IMR-90 (cell line): ENCODE data around the gene PPP2R1A. TPM values are rescaled to one million over a fixed set of nuclear protein-coding genes. Genes with fewer than 3 reads are reported as not detected.

Experiments used
- ATAC-seq: fragments of 200-7000 bp; cut with Tn5 transposase; 2 replicates; pipeline ENCODE4 v1.9.1; 2020; ENCODE audit warnings: low read depth, mild to moderate bottlenecking, moderate library complexity
- BruUV-seq: library from RNA; stranded (reverse); fragments of 400-500 nt; replicated peaks from 2 replicates; lab custom pipeline; 2021; lab: Mats Ljungman, UMichigan
- CTCF ChIA-PET: fragments of 300-600 bp; formaldehyde crosslinking; extraction: SDS; loops from one replicate; lab custom pipeline; 2021; ENCODE audit warnings: antibody characterized with exemption; lab: Yijun Ruan, JAX
- POLR2A ChIA-PET: fragments of 300-600 bp; sonication (Branson Sonifier 250); formaldehyde crosslinking; loops from one replicate; lab custom pipeline; 2022; ENCODE audit warnings: antibody characterized with exemption; ENCODE audit not compliant: unreplicated experiment; lab: Charles Lee
- DNase-seq: peaks from one replicate; pipeline ENCODE4 v3.0.0; 2013
- H2AFZ ChIP-seq: replicated peaks from 2 replicates; pipeline ENCODE3; 2013; ENCODE audit warnings: low read length, mild to moderate bottlenecking; ENCODE audit not compliant: poor library complexity
- H2AK5ac ChIP-seq: 2 replicates; pipeline ENCODE4 v1.6.1; 2013; ENCODE audit warnings: low read depth, low read length, inconsistent platforms
- H2AK9ac ChIP-seq: replicated peaks from 2 replicates; pipeline ENCODE3; 2013; ENCODE audit warnings: mild to moderate bottlenecking, low read depth, low read length, moderate library complexity; ENCODE audit not compliant: poor library complexity
- H2BK120ac ChIP-seq: 2 replicates; pipeline ENCODE4 v1.6.1; 2013; ENCODE audit warnings: low read depth, low read length, inconsistent platforms
- H2BK15ac ChIP-seq: 3 replicates; pipeline ENCODE4 v1.6.1; 2013; ENCODE audit warnings: low read depth, low read length, inconsistent platforms
- H2BK20ac ChIP-seq: 2 replicates; pipeline ENCODE4 v1.6.1; 2013; ENCODE audit warnings: low read depth, mild to moderate bottlenecking, inconsistent platforms, low read length, moderate library complexity
- H2BK5ac ChIP-seq: 2 replicates; pipeline ENCODE4 v1.6.1; 2013; ENCODE audit warnings: mild to moderate bottlenecking, low read depth, low read length, inconsistent platforms; ENCODE audit not compliant: poor library complexity, severe bottlenecking
- H3K14ac ChIP-seq: replicated peaks from 2 replicates; pipeline ENCODE4 v1.6.1; 2013; ENCODE audit warnings: low read depth, low read length, inconsistent platforms
- H3K18ac ChIP-seq: 2 replicates; pipeline ENCODE4 v1.6.1; 2013; ENCODE audit warnings: low read depth, low read length, control low read depth
- H3K23ac ChIP-seq: 2 replicates; pipeline ENCODE4 v1.6.1; 2013; ENCODE audit warnings: low read depth, low read length, inconsistent platforms
- H3K27ac ChIP-seq: 2 replicates; pipeline ENCODE4 v1.5.1; 2013; ENCODE audit warnings: mild to moderate bottlenecking, control low read depth, low read length; ENCODE audit not compliant: insufficient read depth
- H3K27me3 ChIP-seq: 2 replicates; pipeline ENCODE4 v1.6.1; 2013; ENCODE audit warnings: low read length; ENCODE audit not compliant: control insufficient read depth, insufficient read depth
- H3K36me3 ChIP-seq: 2 replicates; pipeline ENCODE4 v1.6.1; 2013; ENCODE audit warnings: low read length, mixed read lengths; ENCODE audit not compliant: control insufficient read depth, insufficient read depth
- H3K4ac ChIP-seq: 2 replicates; pipeline ENCODE4 v1.6.1; 2013; ENCODE audit warnings: low read depth, low read length, inconsistent platforms
- H3K4me1 ChIP-seq: 2 replicates; pipeline ENCODE4 v1.6.1; 2013; ENCODE audit warnings: low read length, mixed read lengths; ENCODE audit not compliant: control insufficient read depth, insufficient read depth
- H3K4me2 ChIP-seq: 2 replicates; pipeline ENCODE4 v1.6.1; 2013; ENCODE audit warnings: low read depth, mild to moderate bottlenecking, control low read depth, low read length, moderate library complexity
- H3K4me3 ChIP-seq: 2 replicates; pipeline ENCODE4 v1.5.1; 2013; ENCODE audit warnings: low read depth, mild to moderate bottlenecking, control low read depth, low read length, moderate library complexity; ENCODE audit not compliant: insufficient read depth
- H3K56ac ChIP-seq: 2 replicates; pipeline ENCODE4 v1.6.1; 2013; ENCODE audit warnings: low read length, inconsistent platforms; ENCODE audit not compliant: insufficient read depth; ENCODE audit errors: extremely low read depth
- H3K79me1 ChIP-seq, 2 experiments: 2 replicates each; pipeline ENCODE4 v1.6.1; 2013; ENCODE audit warnings: low read length in 2 of 2, inconsistent platforms in 1 of 2, low read depth in 1 of 2
- H3K9ac ChIP-seq: 2 replicates; pipeline ENCODE4 v1.6.1; 2013; ENCODE audit warnings: low read depth, low read length, control low read depth
- H3K9me1 ChIP-seq: 2 replicates; pipeline ENCODE4 v1.6.1; 2013; ENCODE audit warnings: low read length, inconsistent platforms; ENCODE audit not compliant: insufficient read depth
- H3K9me3 ChIP-seq: 2 replicates; pipeline ENCODE4 v1.6.1; 2013; ENCODE audit warnings: low read length; ENCODE audit not compliant: control insufficient read depth, insufficient read depth
- H4K20me1 ChIP-seq: 2 replicates; pipeline ENCODE4 v1.6.1; 2013; ENCODE audit warnings: low read length, inconsistent platforms; ENCODE audit not compliant: insufficient read depth
- H4K5ac ChIP-seq: 2 replicates; pipeline ENCODE4 v1.6.1; 2013; ENCODE audit warnings: mild to moderate bottlenecking, low read depth, low read length, control low read depth
- H4K8ac ChIP-seq, 2 experiments: 2 replicates each; pipeline ENCODE4 v1.6.1; 2013; ENCODE audit warnings: low read depth in 2 of 2, low read length in 2 of 2, control low read depth in 1 of 2, inconsistent platforms in 1 of 2
- H4K91ac ChIP-seq: 2 replicates; pipeline ENCODE4 v1.6.1; 2013; ENCODE audit warnings: low read depth, low read length, inconsistent platforms; ENCODE audit not compliant: insufficient read depth
- BHLHE40 ChIP-seq: fragments of 150-350 bp; IDR thresholded peaks from 2 replicates; pipeline ENCODE4 v1.6.1; 2016; ENCODE audit warnings: mild to moderate bottlenecking, low read depth, low read length
- CEBPB ChIP-seq: IDR thresholded peaks from 2 replicates; pipeline ENCODE4 v1.6.1; 2012; ENCODE audit warnings: low read depth, low read length, improper control_type of control experiment
- CHD1 ChIP-seq: IDR thresholded peaks from 2 replicates; pipeline ENCODE4 v1.6.1; 2012; ENCODE audit warnings: low read depth, low read length, improper control_type of control experiment
- CTCF ChIP-seq: conservative IDR thresholded peaks from 2 replicates; pipeline ENCODE4 v1.5.1; 2012; ENCODE audit warnings: mild to moderate bottlenecking, low read depth, low read length, improper control_type of control experiment
- ELK1 ChIP-seq: fragments of 150-350 bp; IDR thresholded peaks from 2 replicates; pipeline ENCODE4 v1.6.1; 2016; ENCODE audit warnings: low read depth, mild to moderate bottlenecking, low read length, moderate library complexity, borderline replicate concordance
- MAZ ChIP-seq: IDR thresholded peaks from 2 replicates; pipeline ENCODE4 v1.6.1; 2012; ENCODE audit warnings: low read depth, mild to moderate bottlenecking, low read length, improper control_type of control experiment, moderate library complexity, borderline replicate concordance
- MXI1 ChIP-seq: IDR thresholded peaks from 2 replicates; pipeline ENCODE4 v1.6.1; 2012; ENCODE audit warnings: low read depth, mild to moderate bottlenecking, low read length, moderate library complexity, borderline replicate concordance
- RAD21 ChIP-seq: IDR thresholded peaks from 2 replicates; pipeline ENCODE4 v1.6.1; 2012; ENCODE audit warnings: low read length, improper control_type of control experiment
- RCOR1 ChIP-seq: IDR thresholded peaks from 2 replicates; pipeline ENCODE4 v1.6.1; 2012; ENCODE audit warnings: mild to moderate bottlenecking, low read length, improper control_type of control experiment; ENCODE audit not compliant: insufficient replicate concordance
- WGBS, 2 experiments: methylation state at CpG; one replicate each; pipeline versions ENCODE4 v1.1.5 to v1.1.7; 2013; ENCODE audit warnings: missing lambda C conversion rate in 2 of 2; ENCODE audit not compliant: insufficient read length in 1 of 2; ENCODE audit errors: extremely low coverage in 2 of 2; 5-methylcytosine and 5-hydroxymethylcytosine counted together
- dilution Hi-C: fragments of 300-500 bp; cut with HindIII; formaldehyde crosslinking; loops from one replicate; pipeline ENCODE4 v1.14.3; 2018; ENCODE audit warnings: low sequenced_read_pairs; ENCODE audit not compliant: unreplicated experiment
- in situ Hi-C: fragments of 300-500 bp; cut with MboI; formaldehyde crosslinking; loops from 3 replicates; pipeline ENCODE4 v1.14.3; 2019; ENCODE audit warnings: low sequenced_read_pairs, inconsistent platforms, mixed read lengths
- intact Hi-C: fragments of 100-400 bp; cut with micrococcal nuclease; formaldehyde crosslinking; loops from 2 replicates; pipeline ENCODE4 v1.10.0; 2022
- polyA plus RNA-seq, 3 experiments: library from polyadenylated mRNA; depleted of rRNA; stranded (reverse); fragments of >200 nt; gene quantifications; 2 replicates each; pipeline ENCODE4 v1.2.3, GENCODE V29; 2012; ENCODE audit warnings: low replicate concordance in 1 of 3
- total RNA-seq: library from RNA; depleted of rRNA; stranded (reverse); fragments of >200 nt; gene quantifications from 2 replicates; pipeline ENCODE4 v1.2.3, GENCODE V29; 2012

PPP2R1A gene
- total and polyA plus RNA-seq, 2 of the 4 experiments (the other 2 are of a cell fraction) = 173 to 250 TPM

- H2AFZ ChIP-seq = peak overlapping the region; percentile 100
Measured at GRCh38 chr19:52190487-52191293, 838 bp downstream of the PPP2R1A start.

More at GRCh38 chr19:52190487-52191293, 838 bp downstream of the PPP2R1A start:
- Histone ChIP-seq H2BK20ac (no peak overlapping the region), H3K9me1 (0 out of 2 replicates have a peak, but pooled peaks cover under 1% of the 10 kb centered on the region), H3K14ac (peak overlapping the region; percentile 97), H3K4ac (peak overlapping the region; percentile 96), H2BK15ac (peak overlapping the region; percentile 11; the same call in 1 of the 3 replicates), H3K4me3 (peak overlapping the region; percentile 80), H3K23ac (peak overlapping the region; percentile 97), H3K4me1 (peaks cover 12% of the 10 kb centered on the region), H3K56ac (peak overlapping the region; percentile 92), H3K9me3 (no peaks in the 10 kb centered on the region), H4K5ac (peak overlapping the region; percentile 86), H2BK120ac (no peak overlapping the region), H2AK5ac (peak overlapping the region; percentile 95), H3K36me3 (peaks cover 21% of the 10 kb centered on the region), H4K91ac (peak overlapping the region; percentile 88; the same call in 1 of the 2 replicates), H3K4me2 (peak overlapping the region; percentile 97), H3K9ac (peak overlapping the region; percentile 97), H3K79me1 (peaks cover 7 to 42% of the 10 kb centered on the region in 2 experiments), H4K20me1 (peaks cover 26% of the 10 kb centered on the region), H4K8ac (peak overlapping the region; percentile 77 to 89), H3K27me3 (no peaks in the 10 kb centered on the region), H3K18ac (peak overlapping the region; percentile 24; the same call in 1 of the 2 replicates), H2BK5ac (peak overlapping the region; percentile 98), H3K27ac (peak overlapping the region; percentile 98), H2AK9ac (peak overlapping the region; percentile 100)
- dilution Hi-C loops = no loop called here
- DNase-seq (peak; percentile 46), ATAC-seq (peak; percentile 0)
- intact Hi-C loops = no loop called here
- 3% methylated on average over 13 of the region's 40 CpGs; no CpG with 5 or more reads in 1 of the 2 experiments for WGBS, 2 experiments
- in situ Hi-C loops = no loop called here
- ChIA-PET CTCF (no interaction called here), POLR2A (no interaction called here)
- TF ChIP-seq MAZ (no peak), BHLHE40 (no peak), MXI1 (no peak), CTCF (no peak), RCOR1 (no peak), RAD21 (no peak), CEBPB (no peak), ELK1 (no peak), CHD1 (no peak)
- no TSS peak for BruUV-seq
